ENCODE measurements around the gene SPTLC2. TPM values are rescaled to one million over a fixed set of nuclear protein-coding genes. Genes with fewer than 3 reads are reported as not detected.

SPTLC2 gene
- total RNA-seq, 1 donor from 2014 or later, result 27.3 TPM

DNA sequence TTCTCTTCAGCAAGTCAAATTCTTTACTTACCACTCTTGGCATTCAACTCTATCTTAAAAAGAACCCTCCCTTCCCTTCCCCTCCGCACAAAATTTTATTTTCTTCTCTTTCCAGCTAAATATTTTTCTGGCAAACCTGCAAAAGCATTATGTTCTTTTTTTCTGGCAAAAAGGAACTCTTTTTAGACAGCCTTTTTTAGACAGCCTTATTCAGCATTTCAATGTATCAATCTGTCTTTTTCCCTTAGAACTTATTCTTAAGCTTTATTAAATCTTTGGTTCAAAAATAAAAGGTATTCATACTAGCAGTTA, 50.5 kb downstream of the SPTLC2 start:
- Mint-ChIP-seq H3K27ac (ENCODE audit: unreplicated experiment) (no peak overlapping the region), H3K27me3 (ENCODE audit: low read depth) (no peaks in the 10 kb centered on the region), H3K36me3 (ENCODE audit: low read depth) (peaks cover 12% of the 10 kb centered on the region), H3K4me1 (no peaks in the 10 kb centered on the region), H3K4me3 (no peak overlapping the region), H3K9me3 (no peaks in the 10 kb centered on the region)
- TF ChIP-seq, protein P1, sequence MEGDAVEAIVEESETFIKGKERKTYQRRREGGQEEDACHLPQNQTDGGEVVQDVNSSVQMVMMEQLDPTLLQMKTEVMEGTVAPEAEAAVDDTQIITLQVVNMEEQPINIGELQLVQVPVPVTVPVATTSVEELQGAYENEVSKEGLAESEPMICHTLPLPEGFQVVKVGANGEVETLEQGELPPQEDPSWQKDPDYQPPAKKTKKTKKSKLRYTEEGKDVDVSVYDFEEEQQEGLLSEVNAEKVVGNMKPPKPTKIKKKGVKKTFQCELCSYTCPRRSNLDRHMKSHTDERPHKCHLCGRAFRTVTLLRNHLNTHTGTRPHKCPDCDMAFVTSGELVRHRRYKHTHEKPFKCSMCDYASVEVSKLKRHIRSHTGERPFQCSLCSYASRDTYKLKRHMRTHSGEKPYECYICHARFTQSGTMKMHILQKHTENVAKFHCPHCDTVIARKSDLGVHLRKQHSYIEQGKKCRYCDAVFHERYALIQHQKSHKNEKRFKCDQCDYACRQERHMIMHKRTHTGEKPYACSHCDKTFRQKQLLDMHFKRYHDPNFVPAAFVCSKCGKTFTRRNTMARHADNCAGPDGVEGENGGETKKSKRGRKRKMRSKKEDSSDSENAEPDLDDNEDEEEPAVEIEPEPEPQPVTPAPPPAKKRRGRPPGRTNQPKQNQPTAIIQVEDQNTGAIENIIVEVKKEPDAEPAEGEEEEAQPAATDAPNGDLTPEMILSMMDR (conservative IDR thresholded peaks at IDR 0.05), result no peak
- no peak for DNase-seq (ENCODE audit: low read depth, low spot score)

DNA sequence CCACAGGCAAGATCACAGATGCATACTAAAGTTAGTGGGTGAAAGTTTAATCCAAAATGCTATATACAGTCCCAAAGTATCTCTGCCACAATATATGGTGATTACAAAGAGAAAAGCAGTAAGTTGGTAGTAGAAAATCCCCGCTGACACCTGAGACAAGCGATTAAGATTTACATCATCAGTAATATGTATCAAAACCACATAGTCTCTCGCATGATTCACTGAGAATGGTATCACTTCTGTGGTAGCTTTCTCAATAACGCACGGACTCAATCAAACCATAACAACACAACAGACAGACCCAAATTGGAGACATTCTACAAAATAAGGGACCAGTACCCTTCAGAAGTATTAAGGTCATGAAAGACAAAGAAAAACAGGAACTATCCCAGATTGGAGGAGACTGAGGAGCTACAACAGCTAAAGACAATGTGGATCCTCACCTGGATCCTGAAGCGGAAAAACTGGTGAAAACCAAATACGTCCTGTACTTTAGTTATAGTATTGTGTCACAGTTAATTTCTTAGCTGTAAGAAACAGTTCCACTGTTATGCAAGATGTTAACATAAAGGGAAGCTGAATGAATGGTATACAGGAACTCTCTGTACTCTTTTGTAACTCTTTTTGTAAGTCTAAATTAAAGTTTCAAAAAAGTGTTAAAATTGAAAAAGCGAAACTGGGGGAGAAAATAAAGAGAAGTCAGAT, 51.0 kb downstream of the SPTLC2 start:
- no peak for DNase-seq (ENCODE audit: low read depth, low spot score)
- Mint-ChIP-seq H3K27me3 (ENCODE audit: low read depth) (no peaks in the 10 kb centered on the region), H3K4me1 (no peaks in the 10 kb centered on the region), H3K9me3 (no peaks in the 10 kb centered on the region), H3K27ac (ENCODE audit: unreplicated experiment) (no peak overlapping the region), H3K4me3 (no peak overlapping the region), H3K36me3 (ENCODE audit: low read depth) (peaks cover 10% of the 10 kb centered on the region)
- TF ChIP-seq, protein P1 (conservative IDR thresholded peaks at IDR 0.05), result no peak

DNA sequence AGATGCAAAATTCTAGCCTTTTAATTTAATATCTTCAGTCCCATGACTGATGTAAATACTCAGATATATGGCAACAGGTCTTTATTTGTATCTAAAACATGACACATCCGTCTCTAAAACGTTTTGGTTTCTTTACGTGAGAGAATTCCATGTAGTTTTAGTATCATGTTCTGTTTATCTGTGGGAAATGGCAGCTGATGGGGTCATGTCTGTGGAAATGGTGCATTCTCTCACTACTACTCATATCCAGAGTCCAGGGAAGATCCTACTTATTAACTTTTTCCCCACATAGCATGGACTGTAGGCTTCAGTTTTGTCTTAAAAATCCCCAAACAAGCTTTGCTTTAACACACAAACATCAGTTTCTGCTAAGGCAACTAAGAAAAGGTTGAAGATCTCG, 53.8 kb downstream of the SPTLC2 start:
- H3K36me3 Mint-ChIP-seq (ENCODE audit: low read depth), result peaks cover 8% of the 10 kb centered on the region
- no peaks in the 10 kb centered on the region for H3K27me3 Mint-ChIP-seq (ENCODE audit: low read depth)
- no peaks in the 10 kb centered on the region for H3K4me1 Mint-ChIP-seq
- no peak for DNase-seq (ENCODE audit: low read depth, low spot score)
- TF ChIP-seq, protein P1 (conservative IDR thresholded peaks at IDR 0.05), result no peak
- no peaks in the 10 kb centered on the region for H3K9me3 Mint-ChIP-seq
- H3K27ac Mint-ChIP-seq (ENCODE audit: unreplicated experiment), result no peak overlapping the region
- no peak overlapping the region for H3K4me3 Mint-ChIP-seq

DNA sequence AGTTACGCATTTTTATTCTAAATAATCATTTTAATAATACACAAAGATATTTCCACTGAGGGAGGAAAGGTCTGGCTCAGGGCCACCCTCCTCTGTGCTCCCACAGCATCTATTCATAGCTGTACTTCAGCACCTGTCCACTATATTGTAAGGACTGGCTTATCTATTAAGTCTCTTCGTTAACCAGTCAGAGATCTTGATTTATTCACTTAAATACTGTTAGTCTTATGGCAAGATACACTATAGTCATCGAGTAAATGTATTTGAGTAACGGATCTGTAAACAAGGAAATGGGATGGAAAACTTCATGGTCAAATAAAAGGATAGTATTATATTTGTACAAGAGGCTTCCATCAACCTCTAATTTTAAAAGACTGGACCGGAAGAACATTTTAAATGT, 54.6 kb downstream of the SPTLC2 start:
- no peaks in the 10 kb centered on the region for H3K27me3 Mint-ChIP-seq (ENCODE audit: low read depth)
- DNase-seq (ENCODE audit: low read depth, low spot score), result no peak
- peaks cover 5% of the 10 kb centered on the region for H3K4me1 Mint-ChIP-seq
- H3K27ac Mint-ChIP-seq (ENCODE audit: unreplicated experiment), result no peak overlapping the region
- TF ChIP-seq, protein P1 (conservative IDR thresholded peaks at IDR 0.05), result no peak
- H3K9me3 Mint-ChIP-seq, result no peaks in the 10 kb centered on the region
- no peak overlapping the region for H3K4me3 Mint-ChIP-seq
- H3K36me3 Mint-ChIP-seq (ENCODE audit: low read depth), result peaks cover 3% of the 10 kb centered on the region

DNA sequence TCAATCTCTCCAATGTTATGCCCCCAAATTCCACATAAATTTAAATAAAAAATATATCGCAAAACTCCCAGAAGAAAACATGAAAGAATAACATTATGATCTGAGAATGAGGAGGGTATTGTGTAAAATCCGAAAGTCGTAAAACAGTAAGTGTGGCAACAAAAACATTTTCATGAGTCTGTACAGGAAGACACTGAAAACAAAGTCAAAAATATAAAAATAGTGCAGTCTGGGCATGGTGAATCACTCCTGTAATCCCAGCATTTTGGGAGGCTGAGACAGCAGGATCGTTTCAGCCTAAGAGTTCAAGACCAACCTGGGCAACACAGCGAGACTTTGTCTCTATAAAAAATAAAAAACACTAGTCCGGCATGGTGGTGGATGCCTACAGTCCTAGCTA, 57.1 kb downstream of the SPTLC2 start:
- Mint-ChIP-seq H3K4me1 (peaks cover 8% of the 10 kb centered on the region), H3K9me3 (no peaks in the 10 kb centered on the region), H3K36me3 (ENCODE audit: low read depth) (peaks cover 6% of the 10 kb centered on the region), H3K27me3 (ENCODE audit: low read depth) (no peaks in the 10 kb centered on the region), H3K4me3 (no peak overlapping the region), H3K27ac (ENCODE audit: unreplicated experiment) (no peak overlapping the region)
- DNase-seq (ENCODE audit: low read depth, low spot score), result no peak
- TF ChIP-seq, protein P1 (conservative IDR thresholded peaks at IDR 0.05), result no peak

Measured in neural crest cell (in vitro differentiated cells).